T-cell (primary cell): ENCODE results near the gene MACROH2A2. TPM values are rescaled to one million over a fixed set of nuclear protein-coding genes. Genes with fewer than 3 reads are reported as not detected.

Experiments used
- ATAC-seq, 4 experiments: fragments of 200-7000 bp in 3 of 4; fragments of 150-1000 bp in 1 of 4; cut with Tn5 transposase; replicated peaks in 1 of 4; 1 replicate in 3 of 4; 2 replicates in 1 of 4; pipeline ENCODE4 v1.10.0; 2021; ENCODE audit warnings: moderate library complexity in 3 of 4, mild to moderate bottlenecking in 2 of 4, moderate number of reproducible peaks in 1 of 4
- CTCF ChIA-PET, 2 donors: fragments of 300-600 bp; sonication (Branson Sonifier 250); formaldehyde crosslinking; loops; one replicate each; lab custom pipeline; 2022; ENCODE audit warnings: antibody characterized with exemption in 2 of 2; lab: Charles Lee
- POLR2A ChIA-PET, 2 donors: fragments of 300-600 bp; sonication (Branson Sonifier 250); formaldehyde crosslinking; loops; one replicate each; lab custom pipeline; 2022; ENCODE audit warnings: antibody characterized with exemption in 2 of 2; lab: Charles Lee
- DNase-seq, 35 experiments: peaks; one replicate each; pipeline versions ENCODE4 v3.0.0 to v3.0.0-alpha.2; 2013 to 2023
- H3K27ac ChIP-seq: one replicate; pipeline ENCODE4 v1.5.1; 2013; ENCODE audit warnings: low read length
- H3K27me3 ChIP-seq, 2 experiments: replicated peaks in 1 of 2; 1 replicate in 1 of 2; 2 replicates in 1 of 2; pipeline versions ENCODE4 v1.6.1 to v1.7.0; 2013; ENCODE audit warnings: low read length in 1 of 2, mixed read lengths in 1 of 2; ENCODE audit not compliant: control insufficient read depth in 2 of 2, insufficient read depth in 2 of 2; ENCODE audit errors: extremely low read depth in 1 of 2
- H3K36me3 ChIP-seq, 2 donors: 1 replicate in 1 of 2; 2 replicates in 1 of 2; pipeline versions ENCODE4 v1.6.1 to v1.7.0; 2013; ENCODE audit warnings: low read length in 1 of 2; ENCODE audit not compliant: control insufficient read depth in 2 of 2, insufficient read depth in 1 of 2; ENCODE audit errors: extremely low read depth in 1 of 2
- H3K4me1 ChIP-seq, 2 experiments: 1 replicate in 1 of 2; 2 replicates in 1 of 2; pipeline versions ENCODE4 v1.6.1 to v1.7.0; 2013; ENCODE audit warnings: low read length in 2 of 2, mixed read lengths in 1 of 2; ENCODE audit not compliant: insufficient read depth in 2 of 2, control insufficient read depth in 1 of 2; ENCODE audit errors: extremely low read depth in 1 of 2
- H3K4me3 ChIP-seq, 2 donors: 1 replicate in 1 of 2; 2 replicates in 1 of 2; pipeline versions ENCODE4 v1.5.1 to v1.7.0; 2013; ENCODE audit warnings: mild to moderate bottlenecking in 2 of 2, low read length in 1 of 2, moderate library complexity in 1 of 2; ENCODE audit not compliant: control insufficient read depth in 1 of 2; ENCODE audit errors: extremely low read depth in 1 of 2
- H3K9me3 ChIP-seq: 2 replicates; pipeline ENCODE4 v1.7.0; 2013
- H3K27ac Mint-ChIP-seq, 2 donors: one replicate each; pipeline ENCODE4 v1.8.0; 2020 to 2021; ENCODE audit warnings: mild to moderate bottlenecking in 2 of 2, mixed read lengths in 2 of 2
- H3K27me3 Mint-ChIP-seq, 2 donors: one replicate each; pipeline ENCODE4 v1.8.0; 2021 to 2022; ENCODE audit warnings: mixed read lengths in 2 of 2
- H3K36me3 Mint-ChIP-seq: one replicate; pipeline ENCODE4 v1.8.0; 2021; ENCODE audit warnings: mixed read lengths
- H3K4me1 Mint-ChIP-seq, 3 donors: one replicate each; pipeline ENCODE4 v1.8.0; 2020 to 2022; ENCODE audit warnings: mixed read lengths in 3 of 3, mild to moderate bottlenecking in 1 of 3
- H3K4me3 Mint-ChIP-seq, 3 donors: one replicate each; pipeline ENCODE4 v1.8.0; 2020 to 2022; ENCODE audit warnings: mild to moderate bottlenecking in 3 of 3, mixed read lengths in 3 of 3, moderate library complexity in 3 of 3
- H3K9me3 Mint-ChIP-seq, 3 donors: one replicate each; pipeline ENCODE4 v1.8.0; 2020 to 2022; ENCODE audit warnings: mixed read lengths in 3 of 3
- WGBS: methylation state at CpG from one replicate; pipeline ENCODE4 v1.1.5; 2013; ENCODE audit warnings: missing lambda C conversion rate; ENCODE audit not compliant: insufficient coverage; 5-methylcytosine and 5-hydroxymethylcytosine counted together
- total RNA-seq, 35 experiments: library from RNA in 6 of 35; stranded (reverse) in 6 of 35; fragments of 120-200 nt in 1 of 35; gene quantifications; one replicate each; pipeline versions ENCODE4 v1.2.1 to v1.2.4 and lab custom pipeline; 2013 to 2026

Gene MACROH2A2
- total RNA-seq (1 to 10 TPM; 3.1 to 4.7 (median 3.8) TPM), total RNA-seq (lab: John Stamatoyannopoulos, UW) (1.0 to 24.0 (median 10.4) reads per million in 29 experiments)
- total RNA-seq (2013) = 4.6 TPM

DNA sequence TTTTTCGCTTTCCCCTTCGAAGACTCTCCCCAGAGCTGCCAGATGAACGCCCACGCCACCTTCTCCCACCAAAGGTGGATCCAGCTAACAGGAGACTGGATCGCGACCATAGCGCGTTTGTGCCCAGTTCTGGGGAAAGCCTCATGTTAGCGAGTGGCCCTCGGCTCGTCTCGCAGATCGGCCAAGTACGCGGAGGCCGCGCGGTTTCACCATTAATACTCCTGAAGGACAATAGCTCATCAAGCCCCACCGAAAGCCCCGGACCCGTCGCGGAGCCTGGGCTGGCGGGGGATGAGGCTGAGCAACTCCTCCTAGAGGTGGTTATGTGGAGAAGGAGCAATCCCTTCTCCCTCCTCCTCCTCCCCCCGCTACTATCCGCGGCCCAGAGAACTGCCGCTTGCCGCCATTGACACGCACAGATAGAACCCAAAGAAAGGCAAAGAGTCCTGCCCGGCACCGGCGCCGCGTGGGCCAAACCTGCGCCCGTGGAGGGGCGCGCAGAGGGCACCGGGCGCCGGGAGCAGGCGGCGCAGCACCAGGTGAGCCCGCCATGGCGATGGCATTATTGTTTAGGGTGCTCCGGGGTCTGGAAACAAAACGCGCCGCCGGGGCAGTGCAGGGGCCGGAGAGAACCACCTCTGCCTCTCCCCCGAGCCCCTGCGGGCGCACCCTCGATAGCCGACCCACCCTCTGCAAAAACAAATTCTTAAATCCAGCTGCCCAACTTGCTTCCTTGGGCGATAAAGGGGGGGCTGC, at the start of gene MACROH2A2:
MACROH2A2 (plus strand) TSS at position 385 of the 756 bp plus-strand sequence. CDS start 22,813 bp downstream, outside the sequence.
- Mint-ChIP-seq H3K9me3 (no peaks in the 10 kb centered on the region), H3K4me1 (peaks cover 9 to 19% (median 9%) of the 10 kb centered on the region in 3 donors), H3K27me3 (peaks cover 46 to 54% of the 10 kb centered on the region in 2 donors), H3K4me3 (peak within 1 kb of the TSS; percentile 67 to 80 (median 70)), H3K36me3 (no peaks in the 10 kb centered on the region), H3K27ac (no peak within 1 kb of the TSS)
- 6% methylated on average over 40 of the region's 58 CpGs for WGBS
- Histone ChIP-seq H3K36me3 (no peaks in the 10 kb centered on the region), H3K9me3 (no peaks in the 10 kb centered on the region), H3K4me1 (peaks cover 0 to 16% of the 10 kb centered on the region in 2 experiments), H3K27ac (no peak within 1 kb of the TSS), H3K4me3 (peak within 1 kb of the TSS; percentile 25 to 27), H3K27me3 (peaks cover 9 to 18% of the 10 kb centered on the region in 2 experiments)
- ATAC-seq (peak in 2 of 4 experiments; percentile 26 to 27), DNase-seq (peak in 1 of 35 experiments; percentile 8)
- ChIA-PET CTCF (no interaction called here), POLR2A (no interaction called here)

DNA sequence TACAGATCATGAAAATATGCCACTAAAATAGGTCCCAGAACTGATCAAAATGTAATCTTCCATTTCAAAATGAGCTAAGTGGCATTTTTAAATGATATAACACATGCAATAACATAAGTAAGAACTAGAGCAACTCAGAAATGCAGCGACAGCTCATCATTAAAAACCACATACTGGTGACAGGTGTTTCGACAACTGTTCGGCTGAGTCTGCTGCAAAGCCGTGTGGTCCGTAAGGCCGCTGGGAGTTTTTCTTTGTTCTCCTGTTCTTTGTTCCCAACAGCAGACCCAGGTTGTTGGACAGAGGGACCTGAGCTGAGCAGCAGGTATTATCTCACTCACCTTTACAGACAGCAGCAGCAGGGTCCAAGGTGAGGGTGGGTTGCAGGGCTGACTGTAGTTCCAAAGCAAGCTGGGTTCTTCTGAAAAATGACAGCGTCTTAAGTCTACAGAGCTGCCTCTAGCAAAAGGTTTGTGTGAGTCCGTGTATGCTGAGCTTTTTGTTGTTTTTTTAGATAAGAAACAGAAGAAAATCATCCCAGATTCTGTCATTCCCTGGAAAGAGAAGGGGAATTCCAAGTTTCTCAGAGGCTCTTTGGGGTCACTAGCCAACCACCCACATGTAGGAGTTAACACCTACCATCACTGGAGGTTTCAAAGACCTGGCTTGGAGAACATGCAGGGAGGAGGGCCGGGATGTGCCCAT, 45.4 kb upstream of the MACROH2A2 start:
- Mint-ChIP-seq H3K27me3 (peaks cover 53 to 61% of the 10 kb centered on the region in 2 donors), H3K4me3 (no peak overlapping the region), H3K9me3 (peaks cover 0 to 13% (median 6%) of the 10 kb centered on the region in 3 donors), H3K36me3 (no peaks in the 10 kb centered on the region), H3K27ac (no peak overlapping the region), H3K4me1 (no peaks in the 10 kb centered on the region)
- H3K9me3 ChIP-seq = no peaks in the 10 kb centered on the region
- no peaks in the 10 kb centered on the region for H3K4me1 ChIP-seq
- no peaks in the 10 kb centered on the region for H3K36me3 ChIP-seq
- CTCF ChIA-PET = no interaction called here
- no CpG with 5 or more reads among the region's 9 CpGs for WGBS
- no peak for ATAC-seq
- POLR2A ChIA-PET = no interaction called here
- no peak overlapping the region for H3K4me3 ChIP-seq
- DNase-seq = no peak
- peaks cover 6 to 17% of the 10 kb centered on the region in 2 experiments for H3K27me3 ChIP-seq
- H3K27ac ChIP-seq = no peak overlapping the region

DNA sequence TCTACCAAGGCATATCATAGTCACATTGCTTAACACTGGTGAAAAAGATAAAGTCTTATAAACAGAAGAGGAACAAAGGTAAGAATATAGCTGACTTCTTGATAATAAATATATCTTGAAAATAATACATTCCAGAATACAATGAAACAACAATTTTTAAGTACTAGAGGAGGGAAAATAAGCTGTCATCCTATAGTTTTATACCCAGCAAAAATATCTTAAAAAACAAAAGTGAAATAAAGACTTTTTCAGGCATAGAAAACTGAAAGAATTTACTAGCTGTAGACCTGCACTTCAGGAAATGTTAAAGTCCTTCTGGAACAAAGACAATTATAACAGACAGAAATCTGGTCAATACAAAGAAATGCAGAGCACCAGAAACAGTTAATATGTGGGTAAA, 21.4 kb upstream of the MACROH2A2 start:
- no peaks in the 10 kb centered on the region for H3K36me3 Mint-ChIP-seq
- H3K27me3 ChIP-seq = peaks cover 0 to 3% of the 10 kb centered on the region in 2 experiments
- ChIA-PET CTCF (no interaction called here), POLR2A (no interaction called here)
- H3K9me3 Mint-ChIP-seq = peaks cover 12 to 29% (median 16%) of the 10 kb centered on the region in 3 donors
- no peaks in the 10 kb centered on the region for H3K4me1 ChIP-seq
- no peaks in the 10 kb centered on the region for H3K9me3 ChIP-seq
- no peak overlapping the region for H3K4me3 ChIP-seq
- H3K27ac ChIP-seq = no peak overlapping the region
- no peak overlapping the region for H3K27ac Mint-ChIP-seq
- DNase-seq = no peak
- H3K4me1 Mint-ChIP-seq = no peaks in the 10 kb centered on the region
- no peak overlapping the region for H3K4me3 Mint-ChIP-seq
- ATAC-seq = no peak
- H3K27me3 Mint-ChIP-seq = peaks cover 18 to 20% of the 10 kb centered on the region in 2 donors
- H3K36me3 ChIP-seq = no peaks in the 10 kb centered on the region

DNA sequence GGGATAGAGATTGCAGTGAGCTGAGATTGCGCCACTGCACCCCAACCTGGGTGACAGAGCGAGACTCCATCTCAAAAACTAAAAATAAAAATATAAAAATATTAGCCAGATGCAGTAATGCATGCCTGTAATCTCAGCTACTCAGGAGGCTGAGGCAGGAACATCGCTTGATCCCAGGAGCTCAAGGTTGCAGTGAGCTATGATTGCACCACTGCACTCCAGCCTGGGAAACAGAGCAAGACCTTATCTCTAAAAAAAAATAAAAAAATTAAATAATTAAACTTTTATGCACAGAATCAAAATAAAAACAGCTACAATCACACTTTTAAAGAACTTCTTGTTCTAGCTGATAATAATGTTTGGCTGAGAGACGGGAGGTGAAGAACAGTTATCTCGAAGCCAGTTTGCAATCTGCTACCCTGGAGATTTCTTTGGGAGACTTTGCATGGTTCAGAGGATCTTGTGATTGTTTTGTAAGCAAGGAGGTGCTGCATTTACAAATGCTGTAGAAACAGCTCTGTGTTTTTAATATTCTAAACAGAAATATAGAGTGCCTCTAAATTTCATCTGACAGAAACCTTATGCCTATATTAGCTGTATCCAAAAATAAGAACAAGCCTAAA, 19.9 kb upstream of the MACROH2A2 start:
- Histone ChIP-seq H3K4me1 (no peaks in the 10 kb centered on the region), H3K9me3 (no peaks in the 10 kb centered on the region), H3K27ac (no peak overlapping the region), H3K36me3 (no peaks in the 10 kb centered on the region), H3K4me3 (no peak overlapping the region), H3K27me3 (no peaks in the 10 kb centered on the region)
- POLR2A ChIA-PET = no interaction called here
- Mint-ChIP-seq H3K4me3 (no peak overlapping the region), H3K36me3 (no peaks in the 10 kb centered on the region), H3K27me3 (peaks cover 14 to 15% of the 10 kb centered on the region in 2 donors), H3K4me1 (no peaks in the 10 kb centered on the region), H3K9me3 (peaks cover 8 to 25% (median 13%) of the 10 kb centered on the region in 3 donors), H3K27ac (no peak overlapping the region)
- CTCF ChIA-PET = interaction anchor here in 1 of 2 donors (0.6 kb wide), 1 partner anchor 451 kb away, joined by 5 read pairs; no protein-coding TSS in a partner anchor
- WGBS = 60% methylated on average over 1 of the region's 5 CpGs
- no peak for ATAC-seq
- DNase-seq = no peak

DNA sequence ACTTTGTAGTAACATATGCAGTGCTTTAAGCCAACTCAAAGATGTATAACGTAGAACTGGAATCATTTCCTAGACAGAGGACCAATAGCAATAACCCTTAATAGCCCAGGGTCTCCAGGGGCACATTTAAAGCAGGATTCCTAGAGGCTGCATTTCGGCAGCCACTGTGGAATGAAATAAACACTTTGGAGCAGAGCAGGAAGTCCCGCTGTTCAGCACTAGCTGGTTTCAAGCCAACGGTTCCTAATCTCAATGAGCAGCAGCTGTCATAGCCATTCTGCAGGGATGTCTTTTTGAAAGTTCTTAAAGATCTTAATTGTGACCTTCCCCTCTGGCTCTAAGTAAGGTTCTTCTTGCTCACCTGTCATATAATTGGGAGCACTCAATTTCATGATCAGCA, 18.4 kb upstream of the MACROH2A2 start:
- Mint-ChIP-seq H3K4me3 (no peak overlapping the region), H3K36me3 (no peaks in the 10 kb centered on the region), H3K9me3 (peaks cover 8 to 29% (median 17%) of the 10 kb centered on the region in 3 donors), H3K4me1 (no peaks in the 10 kb centered on the region), H3K27ac (no peak overlapping the region), H3K27me3 (peaks cover 10 to 21% of the 10 kb centered on the region in 2 donors)
- no peaks in the 10 kb centered on the region for H3K36me3 ChIP-seq
- ATAC-seq (no peak), DNase-seq (no peak)
- no peaks in the 10 kb centered on the region for H3K27me3 ChIP-seq
- no peaks in the 10 kb centered on the region for H3K9me3 ChIP-seq
- H3K4me3 ChIP-seq = no peak overlapping the region
- POLR2A ChIA-PET = no interaction called here
- WGBS = 38% methylated on average over 4 of the region's 4 CpGs
- no peak overlapping the region for H3K27ac ChIP-seq
- CTCF ChIA-PET = no interaction called here
- no peaks in the 10 kb centered on the region for H3K4me1 ChIP-seq

DNA sequence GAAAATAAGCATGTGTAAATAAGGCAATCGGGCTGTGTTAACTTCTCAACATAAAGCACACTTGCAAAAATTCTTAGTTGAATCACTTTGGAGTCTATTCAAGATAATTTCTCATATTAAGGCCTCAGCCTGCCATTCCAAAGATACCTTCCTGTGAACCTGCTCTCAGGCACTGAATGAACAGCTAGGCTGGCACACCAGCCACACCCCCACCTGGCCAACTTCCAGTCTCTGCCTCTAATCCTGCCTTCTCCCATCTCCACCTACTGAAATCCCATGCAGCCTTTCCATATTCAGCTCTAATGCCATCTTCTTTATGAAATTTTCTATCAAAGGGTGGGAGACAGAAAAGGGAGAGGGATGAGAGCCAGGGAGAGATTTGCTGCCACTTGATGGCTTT, 17.1 kb upstream of the MACROH2A2 start:
- Histone ChIP-seq H3K4me1 (no peaks in the 10 kb centered on the region), H3K4me3 (no peak overlapping the region), H3K36me3 (no peaks in the 10 kb centered on the region), H3K27ac (no peak overlapping the region), H3K9me3 (no peaks in the 10 kb centered on the region), H3K27me3 (peaks cover 0 to 3% of the 10 kb centered on the region in 2 experiments)
- no peak for ATAC-seq
- peaks cover 3 to 23% (median 18%) of the 10 kb centered on the region in 3 donors for H3K9me3 Mint-ChIP-seq
- H3K4me3 Mint-ChIP-seq = no peak overlapping the region
- peaks cover 12 to 24% of the 10 kb centered on the region in 2 donors for H3K27me3 Mint-ChIP-seq
- H3K36me3 Mint-ChIP-seq = no peaks in the 10 kb centered on the region
- CTCF ChIA-PET = no interaction called here
- no peak overlapping the region for H3K27ac Mint-ChIP-seq
- POLR2A ChIA-PET = no interaction called here
- WGBS = 50% methylated on average over 1 of the region's 1 CpG
- H3K4me1 Mint-ChIP-seq = no peaks in the 10 kb centered on the region
- no peak for DNase-seq
